Esophagus muscularis mucosa (tissue), 3 donors: ENCODE measurements around the gene TMC4.
"Not testable (repeated sequence)": the region's sequence is repeated elsewhere in the genome, so short reads cannot be mapped to it uniquely, and the experiment has no call there.

Experiments
- POLR2A ChIP-seq: fragments of 450-650 bp; IDR thresholded peaks from one replicate; pipeline ENCODE4 v1.6.1; 2017; ENCODE audit warnings: antibody characterized with exemption, moderate library complexity, mild to moderate bottlenecking, low read depth
- POLR2AphosphoS5 ChIP-seq, 2 donors: sonication (generic); formaldehyde crosslinking; IDR thresholded peaks; one replicate each; pipeline ENCODE4 v1.6.1; 2017; ENCODE audit warnings: antibody characterized with exemption in 2 of 2
- TF ChIP-seq, protein P1 (sequence below), 3 experiments: fragments of 200-600 bp in 2 of 3; fragments of 450-650 bp in 1 of 3; sonication (generic) in 2 of 3; IDR thresholded peaks; one replicate each; pipeline ENCODE4 v1.5.1; 2017 to 2019; ENCODE audit warnings: antibody characterized with exemption in 3 of 3, mild to moderate bottlenecking in 2 of 3, moderate library complexity in 1 of 3

DNA sequence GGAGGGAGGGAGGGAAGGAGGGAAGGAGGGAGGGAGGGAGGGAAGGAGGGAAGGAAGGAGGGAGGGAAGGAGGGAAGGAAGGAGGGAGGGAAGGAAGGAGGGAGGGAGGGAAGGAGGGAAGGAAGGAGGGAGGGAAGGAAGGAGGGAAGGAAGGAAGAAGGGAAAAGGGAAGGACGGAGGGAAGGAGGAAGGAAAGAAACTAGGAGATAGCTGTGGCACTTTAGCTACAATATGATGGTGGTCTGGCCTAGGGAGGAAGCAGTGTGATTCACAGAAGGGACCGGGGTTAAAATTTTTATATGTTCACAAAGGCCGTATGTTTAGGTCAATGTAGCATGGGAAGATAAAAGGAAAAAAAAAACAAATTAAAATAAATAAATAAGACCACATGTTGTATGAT lies 8.9 kb upstream of the TMC4 start:
- TF ChIP-seq, protein P1, sequence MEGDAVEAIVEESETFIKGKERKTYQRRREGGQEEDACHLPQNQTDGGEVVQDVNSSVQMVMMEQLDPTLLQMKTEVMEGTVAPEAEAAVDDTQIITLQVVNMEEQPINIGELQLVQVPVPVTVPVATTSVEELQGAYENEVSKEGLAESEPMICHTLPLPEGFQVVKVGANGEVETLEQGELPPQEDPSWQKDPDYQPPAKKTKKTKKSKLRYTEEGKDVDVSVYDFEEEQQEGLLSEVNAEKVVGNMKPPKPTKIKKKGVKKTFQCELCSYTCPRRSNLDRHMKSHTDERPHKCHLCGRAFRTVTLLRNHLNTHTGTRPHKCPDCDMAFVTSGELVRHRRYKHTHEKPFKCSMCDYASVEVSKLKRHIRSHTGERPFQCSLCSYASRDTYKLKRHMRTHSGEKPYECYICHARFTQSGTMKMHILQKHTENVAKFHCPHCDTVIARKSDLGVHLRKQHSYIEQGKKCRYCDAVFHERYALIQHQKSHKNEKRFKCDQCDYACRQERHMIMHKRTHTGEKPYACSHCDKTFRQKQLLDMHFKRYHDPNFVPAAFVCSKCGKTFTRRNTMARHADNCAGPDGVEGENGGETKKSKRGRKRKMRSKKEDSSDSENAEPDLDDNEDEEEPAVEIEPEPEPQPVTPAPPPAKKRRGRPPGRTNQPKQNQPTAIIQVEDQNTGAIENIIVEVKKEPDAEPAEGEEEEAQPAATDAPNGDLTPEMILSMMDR (IDR thresholded peaks at IDR 0.05), result not testable (repeated sequence)
- TF ChIP-seq POLR2A; POLR2AphosphoS5 (IDR thresholded peaks at IDR 0.05): not testable (repeated sequence)
